PFSK-1 (cell line): ENCODE measurements around the gene ZW10.

Experiments used
- FOXP2 ChIP-seq: optimal IDR thresholded peaks from 2 replicates; pipeline ENCODE3; 2011; ENCODE audit warnings: borderline replicate concordance, control low read depth, inconsistent platforms; ENCODE audit not compliant: insufficient read depth; ENCODE audit errors: extremely low read length, extremely low read depth
- POLR2AphosphoS5 ChIP-seq: IDR thresholded peaks from 2 replicates; pipeline ENCODE4 v1.6.1; 2012; ENCODE audit warnings: low read depth, mild to moderate bottlenecking, control low read depth, low read length, moderate library complexity
- REST ChIP-seq, 2 experiments: IDR thresholded peaks; 2 replicates each; pipeline versions ENCODE4 v1.6.1 to v1.8.0; 2011 to 2012; ENCODE audit warnings: low read depth in 2 of 2, low read length in 2 of 2, control low read depth in 1 of 2, inconsistent platforms in 1 of 2, mild to moderate bottlenecking in 1 of 2, moderate library complexity in 1 of 2; ENCODE audit not compliant: insufficient read depth in 1 of 2
- SIN3A ChIP-seq: IDR thresholded peaks from 2 replicates; pipeline ENCODE4 v1.6.1; 2012; ENCODE audit warnings: mild to moderate bottlenecking, low read length, moderate library complexity, borderline replicate concordance; ENCODE audit not compliant: insufficient read depth
- TAF1 ChIP-seq: IDR thresholded peaks from 2 replicates; pipeline ENCODE4 v1.6.1; 2012; ENCODE audit warnings: low read length, control low read depth, borderline replicate concordance; ENCODE audit not compliant: insufficient read depth

- TF ChIP-seq TAF1 (no peak), REST (IDR thresholded peaks at IDR 0.05; ENCODE audit: insufficient read depth in 1 of 2, low read depth in 2 of 2, low read length in 2 of 2) (no peak), POLR2AphosphoS5 (no peak), SIN3A (no peak), FOXP2 (no peak)
Observed at GRCh38 chr11:113728814-113729213, 44.7 kb downstream of the ZW10 start.
